Ecto neural progenitor cell (in vitro differentiated cells): Measurements from ENCODE around the gene CACNA1B.

Experiments used
- DNase-seq: peaks from one replicate; pipeline ENCODE4 v3.0.0-alpha.2; 2018; ENCODE audit warnings: low spot score

CACNA1B gene

GRCh38 chr9:137920753-137921152 is 43.2 kb downstream of the CACNA1B start:
- no peak for DNase-seq

GRCh38 chr9:137924169-137924568 is 46.6 kb downstream of the CACNA1B start:
- DNase-seq = no peak

DNA sequence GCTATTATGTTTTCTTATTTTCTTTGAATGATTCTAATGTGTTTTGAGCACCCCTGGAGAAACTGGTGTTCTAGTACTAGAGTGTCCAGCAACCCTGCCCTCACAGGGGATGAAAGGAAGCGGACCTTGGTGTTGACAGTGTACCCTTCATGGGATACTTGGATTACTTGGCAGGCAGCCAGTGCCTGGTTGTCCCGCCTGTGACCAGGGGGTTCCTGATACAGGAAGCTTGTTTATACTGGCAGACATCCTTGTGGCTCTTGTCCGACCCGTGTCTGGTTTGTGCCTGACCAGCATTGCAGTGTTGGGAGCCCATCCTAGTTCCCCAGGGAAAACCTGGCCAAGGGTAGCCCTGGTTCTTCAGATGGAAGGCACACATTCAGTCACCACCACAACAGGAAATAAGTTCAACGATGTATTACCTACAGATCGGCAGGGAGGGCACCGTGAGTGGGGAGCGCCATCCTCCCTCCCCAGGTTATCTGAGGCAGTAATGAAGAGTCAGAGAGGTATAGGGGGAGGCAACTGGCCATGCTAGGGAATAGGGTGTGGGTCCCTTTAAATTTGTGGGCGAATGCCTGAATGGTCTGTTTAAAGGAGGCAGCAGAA is 47.3 kb downstream of the CACNA1B start:
- DNase-seq = no peak

DNA sequence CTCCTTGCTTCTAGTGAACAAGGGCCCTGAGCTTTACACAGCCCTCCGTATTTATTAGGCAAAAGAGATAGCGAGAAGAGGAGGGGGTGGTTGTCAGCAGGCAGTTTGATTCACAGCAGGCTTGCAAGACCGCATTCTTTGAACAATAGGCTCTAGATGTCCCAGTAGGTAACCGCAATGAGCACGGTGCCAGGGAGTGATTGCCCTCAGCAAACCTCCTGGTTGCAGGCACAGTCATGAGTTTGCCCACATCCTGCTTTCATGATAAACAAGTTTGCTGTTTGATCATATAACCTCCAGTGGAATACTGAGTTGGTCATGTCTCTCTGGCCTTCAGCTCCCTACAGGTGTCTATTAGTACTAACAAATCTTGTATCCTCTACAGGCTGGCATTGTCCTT is 66.1 kb downstream of the CACNA1B start:
- DNase-seq = no peak

- DNase-seq = no peak
Measured at GRCh38 chr9:137945581-137945980, 68.0 kb downstream of the CACNA1B start.

GRCh38 chr9:137946993-137947392 is 69.4 kb downstream of the CACNA1B start:
- DNase-seq = no peak

GRCh38 chr9:137948642-137949041 is 71.1 kb downstream of the CACNA1B start:
- DNase-seq = no peak

DNA sequence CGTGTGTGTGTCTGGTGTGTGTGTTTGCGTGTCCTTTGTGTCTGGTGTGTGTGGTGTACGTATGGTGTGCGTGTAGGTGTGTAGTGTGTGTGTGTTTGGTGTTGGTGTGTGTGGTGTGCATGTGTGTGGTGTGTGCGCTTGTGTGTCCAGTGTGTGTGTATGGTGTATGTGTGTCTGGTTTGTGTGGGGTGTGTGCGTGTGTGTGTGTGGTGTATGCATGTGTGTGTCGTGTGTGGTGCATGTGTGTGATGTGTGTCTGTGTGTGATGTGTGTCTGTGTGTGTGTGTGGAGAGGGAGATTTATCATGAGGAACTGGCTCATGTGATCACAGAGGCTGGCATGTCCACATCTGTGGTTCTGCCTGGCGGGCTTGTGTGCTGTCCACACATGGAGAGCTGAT is 71.7 kb downstream of the CACNA1B start:
- DNase-seq = no peak

GRCh38 chr9:137951107-137951506 is 73.5 kb downstream of the CACNA1B start:
- no peak for DNase-seq

GRCh38 chr9:137951597-137952490 is 74.3 kb downstream of the CACNA1B start:
- DNase-seq = no peak

DNA sequence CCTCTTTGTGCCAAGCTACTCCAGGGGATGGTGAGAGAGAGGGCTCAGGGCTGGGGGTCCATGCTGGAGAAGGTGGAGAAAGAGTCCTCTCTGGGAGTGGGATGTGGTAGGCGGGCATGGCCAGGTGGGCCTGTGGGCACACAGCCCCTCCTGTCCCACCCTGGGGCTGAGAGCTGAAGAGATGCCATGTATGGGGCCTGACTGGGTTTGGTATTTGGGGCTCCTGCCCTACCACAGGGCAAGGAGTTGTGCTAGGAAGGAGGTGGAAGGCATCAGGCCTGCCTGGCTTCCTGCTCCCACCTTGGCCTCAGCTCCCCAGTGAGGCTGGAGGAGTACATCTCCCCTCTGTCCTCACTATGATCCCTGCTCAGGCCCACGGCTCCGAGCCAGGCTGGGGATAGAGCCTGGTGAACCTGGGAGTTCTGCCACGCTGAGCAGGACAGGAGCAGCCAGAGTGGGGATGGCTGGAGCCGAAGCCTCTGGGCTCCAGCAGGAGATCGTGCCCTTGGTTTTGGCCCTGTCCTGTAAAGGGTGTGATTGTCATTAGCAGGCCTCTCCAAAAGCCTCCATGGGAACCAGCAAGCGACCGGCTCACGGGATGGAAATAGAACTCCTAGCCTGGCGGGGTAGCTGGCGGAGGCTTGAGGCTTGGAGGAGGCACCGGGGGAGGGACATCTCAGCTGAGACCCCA is 75.5 kb downstream of the CACNA1B start:
- no peak for DNase-seq

GRCh38 chr9:137953683-137954438 is 76.3 kb downstream of the CACNA1B start:
- DNase-seq = no peak

- no peak for DNase-seq
Measured at GRCh38 chr9:137955224-137955570, 77.6 kb downstream of the CACNA1B start.

- DNase-seq = no peak
Measured at GRCh38 chr9:137955586-137955985, 78.0 kb downstream of the CACNA1B start.

DNA sequence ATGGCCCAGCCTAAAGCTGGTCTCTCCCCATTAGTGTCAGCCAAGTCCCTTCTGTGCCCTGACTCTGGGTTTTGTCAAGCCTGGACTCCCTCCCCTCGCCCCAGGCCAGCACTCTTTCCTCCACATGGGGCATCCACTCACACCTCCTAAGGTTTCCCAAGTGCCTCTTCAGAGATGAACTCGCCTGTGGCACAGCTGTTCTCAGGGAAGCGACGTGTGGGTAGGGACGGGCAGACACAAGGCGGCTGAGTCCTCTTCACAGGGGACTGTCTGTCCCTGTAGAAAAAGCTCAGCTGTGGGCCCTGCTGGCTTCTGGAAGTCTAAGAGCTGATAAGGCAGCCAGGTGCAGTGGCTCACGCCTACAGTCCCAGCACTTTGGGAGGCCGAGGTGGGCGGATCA is 78.5 kb downstream of the CACNA1B start:
- DNase-seq = no peak

DNA sequence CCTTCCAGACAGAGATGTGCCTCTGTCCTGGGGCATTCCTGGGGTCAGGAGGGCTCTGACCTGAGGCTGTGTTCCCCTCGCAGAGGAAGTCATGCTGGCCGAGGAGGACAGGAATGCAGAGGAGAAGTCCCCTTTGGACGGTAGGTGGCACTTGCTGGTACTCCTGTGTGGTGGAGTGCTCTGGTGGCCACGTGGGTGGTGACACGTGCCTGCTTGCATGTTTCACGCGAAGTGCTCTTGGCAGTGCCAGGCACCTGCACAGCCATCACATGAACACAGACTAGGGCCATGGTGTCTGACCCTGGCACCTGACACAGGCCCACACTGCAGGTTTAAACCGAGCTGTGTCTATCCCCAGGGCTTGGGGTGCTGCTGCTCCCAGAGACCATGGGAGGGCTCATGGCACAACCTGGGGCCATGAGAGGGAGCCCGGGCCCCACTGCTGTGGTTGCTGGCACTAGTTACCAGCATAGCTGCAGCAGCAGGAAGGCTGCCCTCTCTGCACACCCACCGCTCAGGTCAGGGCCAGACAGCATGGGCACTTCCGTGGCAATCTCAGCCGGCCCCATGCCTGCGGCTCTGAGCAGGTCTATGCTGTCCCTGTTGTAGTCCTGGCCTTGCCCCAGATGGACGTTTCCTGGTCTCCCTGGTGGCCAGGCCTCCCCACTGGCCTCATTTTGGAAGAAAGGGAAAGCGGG is 79.3 kb downstream of the CACNA1B start:
- no peak for DNase-seq

GRCh38 chr9:137959641-137960411 is 82.2 kb downstream of the CACNA1B start:
- no peak for DNase-seq

GRCh38 chr9:137960496-137960895 is 82.9 kb downstream of the CACNA1B start:
- peak; percentile 50 for DNase-seq

DNA sequence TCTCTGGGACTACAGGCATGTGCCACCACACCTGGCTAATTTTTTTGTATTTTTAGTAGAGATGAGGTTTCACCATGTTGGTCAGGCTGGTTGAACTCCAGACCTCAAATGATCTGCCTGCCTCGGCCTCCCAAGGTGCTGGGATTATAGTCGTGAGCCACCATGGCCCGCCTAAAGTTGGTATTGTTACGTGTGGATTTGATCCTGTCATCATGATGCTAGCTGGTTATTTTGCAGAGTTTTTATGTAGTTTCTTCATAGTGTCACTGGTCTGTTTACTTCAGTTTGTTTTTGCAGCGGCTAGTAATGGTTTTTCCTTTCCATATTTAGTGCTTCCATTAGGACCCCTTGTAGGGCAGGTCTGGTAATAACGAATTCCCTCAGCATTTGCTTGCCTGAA is 85.9 kb downstream of the CACNA1B start:
- no peak for DNase-seq

- no peak for DNase-seq
Measured at GRCh38 chr9:137965177-137965795, 87.7 kb downstream of the CACNA1B start.
